RWPE2 (cell line): ENCODE results near the gene GPR27.

ENCODE experiments used
- ATAC-seq: fragments of 200-7000 bp; cut with Tn5 transposase; 3 replicates; pipeline ENCODE4 v1.9.1; 2021; ENCODE audit warnings: low read depth
- DNase-seq: peaks from one replicate; pipeline ENCODE4 v3.0.0-alpha.2; 2020; ENCODE audit warnings: low spot score
- H3K27ac ChIP-seq: fragments of 450-650 bp; 2 replicates; pipeline ENCODE4 v1.5.1; 2017; ENCODE audit warnings: mild to moderate bottlenecking; ENCODE audit not compliant: poor library complexity, severe bottlenecking
- H3K27me3 ChIP-seq: fragments of 250-450 bp; sonication (Bioruptor Pico); 2 replicates; pipeline ENCODE4 v1.5.1; 2021; ENCODE audit warnings: mild to moderate bottlenecking, moderate library complexity; ENCODE audit not compliant: insufficient read depth, poor library complexity, severe bottlenecking
- H3K36me3 ChIP-seq: fragments of 250-450 bp; sonication (Bioruptor Pico); 2 replicates; pipeline ENCODE4 v1.5.1; 2020; ENCODE audit warnings: low read depth, mild to moderate bottlenecking, moderate library complexity
- H3K4me1 ChIP-seq: fragments of 250-450 bp; sonication (Bioruptor Pico); 2 replicates; pipeline ENCODE4 v1.5.1; 2021; ENCODE audit warnings: mild to moderate bottlenecking, moderate library complexity; ENCODE audit not compliant: insufficient read depth, poor library complexity, severe bottlenecking
- H3K4me3 ChIP-seq: fragments of 250-450 bp; sonication (Bioruptor Pico); 2 replicates; pipeline ENCODE4 v1.5.1; 2021; ENCODE audit warnings: mild to moderate bottlenecking, moderate library complexity; ENCODE audit not compliant: severe bottlenecking
- H3K9me3 ChIP-seq: fragments of 250-450 bp; sonication (Bioruptor Pico); 2 replicates; pipeline ENCODE4 v1.5.1; 2021; ENCODE audit warnings: mild to moderate bottlenecking, moderate library complexity; ENCODE audit not compliant: severe bottlenecking
- CTCF ChIP-seq: fragments of 450-650 bp; IDR thresholded peaks from one replicate; pipeline ENCODE4 v1.5.1; 2017; ENCODE audit warnings: mild to moderate bottlenecking, moderate library complexity; ENCODE audit not compliant: poor library complexity, severe bottlenecking

GPR27 gene

GRCh38 chr3:71724171-71724453, 29.5 kb upstream of the GPR27 start:
- Histone ChIP-seq H3K27me3 (no peaks in the 10 kb centered on the region), H3K4me1 (peaks cover 8% of the 10 kb centered on the region), H3K9me3 (no peaks in the 10 kb centered on the region), H3K27ac (no peak overlapping the region), H3K4me3 (peak overlapping the region; percentile 87), H3K36me3 (no peaks in the 10 kb centered on the region)
- DNase-seq = no peak
- ATAC-seq = no peak
- TF ChIP-seq CTCF = no peak

GRCh38 chr3:71724584-71725270, 28.9 kb upstream of the GPR27 start:
- ATAC-seq (peak; percentile 74), DNase-seq (no peak)
- Histone ChIP-seq H3K9me3 (no peaks in the 10 kb centered on the region), H3K4me1 (peaks cover 8% of the 10 kb centered on the region), H3K27ac (no peak overlapping the region), H3K27me3 (no peaks in the 10 kb centered on the region), H3K4me3 (peak overlapping the region; percentile 87), H3K36me3 (no peaks in the 10 kb centered on the region)
- no peak for TF ChIP-seq CTCF

- no peak for TF ChIP-seq CTCF
- Histone ChIP-seq H3K4me3 (peak within 1 kb of the TSS; percentile 87), H3K36me3 (no peaks in the 10 kb centered on the region), H3K4me1 (peaks cover 8% of the 10 kb centered on the region), H3K27me3 (no peaks in the 10 kb centered on the region), H3K27ac (no peak within 1 kb of the TSS), H3K9me3 (no peaks in the 10 kb centered on the region)
- no peak for DNase-seq
- ATAC-seq = no peak
Observed at GRCh38 chr3:71725271-71725991, 28.2 kb upstream of the GPR27 start, which contains the start of gene EIF4E3. EIF4E3 (minus strand) TSS chr3:71725402; CDS start chr3:71725367, 35 bp downstream.

GRCh38 chr3:71726146-71726545, 27.5 kb upstream of the GPR27 start:
- H3K27ac ChIP-seq = no peak overlapping the region
- H3K4me3 ChIP-seq = no peak overlapping the region
- ATAC-seq = no peak
- no peak for TF ChIP-seq CTCF
- H3K27me3 ChIP-seq = no peaks in the 10 kb centered on the region
- H3K36me3 ChIP-seq = no peaks in the 10 kb centered on the region
- H3K4me1 ChIP-seq = peaks cover 8% of the 10 kb centered on the region
- H3K9me3 ChIP-seq = no peaks in the 10 kb centered on the region
- no peak for DNase-seq
